Midbrain (tissue), 1 donor: ENCODE measurements around the gene ROR1.

Source experiments
- DNase-seq: peaks from one replicate; lab custom pipeline; 2025; lab: John Stamatoyannopoulos, UW

The ROR1 gene

GRCh38 chr1:64029037-64029436 lies 255.2 kb downstream of the ROR1 start:
- no peak for DNase-seq

GRCh38 chr1:64030411-64030810 lies 256.6 kb downstream of the ROR1 start:
- DNase-seq, result no peak

GRCh38 chr1:64031236-64031635 lies 257.4 kb downstream of the ROR1 start:
- DNase-seq, result no peak

GRCh38 chr1:64033667-64034220 lies 259.9 kb downstream of the ROR1 start:
- DNase-seq, result no peak

GRCh38 chr1:64036549-64036948 lies 262.7 kb downstream of the ROR1 start:
- no peak for DNase-seq

GRCh38 chr1:64038119-64038518 lies 264.3 kb downstream of the ROR1 start:
- no peak for DNase-seq

- DNase-seq, result no peak
Measured at GRCh38 chr1:64038965-64039364, 265.1 kb downstream of the ROR1 start.

GRCh38 chr1:64039390-64039926 lies 265.6 kb downstream of the ROR1 start:
- DNase-seq, result peak; percentile 28

GRCh38 chr1:64041371-64042131 lies 267.7 kb downstream of the ROR1 start:
- DNase-seq, result no peak

- DNase-seq, result peak; percentile 13
Measured at GRCh38 chr1:64042331-64043100, 268.7 kb downstream of the ROR1 start.

- DNase-seq, result no peak
Measured at GRCh38 chr1:64043288-64043687, 269.5 kb downstream of the ROR1 start.

GRCh38 chr1:64043976-64044375 lies 270.2 kb downstream of the ROR1 start:
- DNase-seq, result no peak

- no peak for DNase-seq
Measured at GRCh38 chr1:64046243-64046642, 272.4 kb downstream of the ROR1 start.

GRCh38 chr1:64046891-64047290 lies 273.1 kb downstream of the ROR1 start:
- no peak for DNase-seq

- no peak for DNase-seq
Measured at GRCh38 chr1:64047549-64047996, 273.8 kb downstream of the ROR1 start.

- DNase-seq, result no peak
Measured at GRCh38 chr1:64049900-64050540, 276.2 kb downstream of the ROR1 start.

- no peak for DNase-seq
Measured at GRCh38 chr1:64050601-64051000, 276.8 kb downstream of the ROR1 start.

- DNase-seq, result no peak
Measured at GRCh38 chr1:64051796-64052195, 278.0 kb downstream of the ROR1 start.

GRCh38 chr1:64052777-64053176 lies 279.0 kb downstream of the ROR1 start:
- no peak for DNase-seq

GRCh38 chr1:64055310-64055709 lies 281.5 kb downstream of the ROR1 start:
- no peak for DNase-seq

- DNase-seq, result no peak
Measured at GRCh38 chr1:64059556-64059955, 285.7 kb downstream of the ROR1 start.

GRCh38 chr1:64060611-64061302 lies 286.9 kb downstream of the ROR1 start:
- DNase-seq, result no peak
